ENCODE data around the gene ENTPD8. TPM values are rescaled to one million over a fixed set of nuclear protein-coding genes. Genes with fewer than 3 reads are reported as not detected.

Gene ENTPD8
- total and polyA plus RNA-seq, 2 donors (not counting 1 experiment from before 2014, with no cell fraction given) = under 0.01 TPM; not detected in 1

DNA sequence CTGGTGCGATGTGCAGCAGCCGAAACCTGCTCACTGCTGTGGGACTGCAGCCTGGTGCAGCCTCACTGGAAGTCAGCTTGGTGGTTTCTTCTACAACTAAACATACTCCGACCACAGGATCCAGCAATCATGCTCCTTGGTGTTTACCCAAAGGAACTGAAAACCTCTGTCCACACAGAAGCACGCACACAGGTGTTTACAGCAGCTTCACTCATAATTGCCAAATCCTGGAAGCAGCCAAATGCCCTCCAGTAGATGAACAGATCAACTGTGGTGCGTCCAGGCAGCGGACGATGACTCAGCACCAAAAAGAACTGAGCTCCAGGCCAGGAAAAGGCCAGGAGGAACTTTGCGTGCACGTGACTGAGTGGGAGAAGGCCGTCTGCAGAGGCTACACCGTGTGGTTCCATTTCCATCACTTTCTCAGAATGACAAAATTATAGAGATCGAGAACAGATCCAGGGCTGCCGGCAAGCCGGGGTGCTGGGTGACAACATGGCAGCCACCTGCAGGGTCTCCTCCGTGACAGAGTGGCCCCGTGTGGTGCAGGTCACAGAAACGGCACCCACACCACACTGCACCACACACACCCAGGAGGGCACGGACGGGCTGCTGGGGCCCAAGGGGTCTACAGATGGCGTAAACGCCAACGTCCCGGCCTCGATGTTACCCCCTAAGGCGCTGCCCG lies 41.1 kb upstream of the ENTPD8 start:
- H3K9ac ChIP-seq (ENCODE audit: insufficient read depth, low read length) = no peak overlapping the region
- H3K9me3 ChIP-seq (ENCODE audit: control insufficient read depth, insufficient read depth, low read depth, low read length) = no peaks in the 10 kb centered on the region
- peaks cover 2% of the 10 kb centered on the region for H3K4me1 ChIP-seq (ENCODE audit: control insufficient read depth, extremely low read depth, insufficient read depth, low read length)
- TF ChIP-seq EZH2 (IDR thresholded peaks at IDR 0.05; ENCODE audit: low read length, missing control alignments) = no peak
- TF ChIP-seq, protein P1, sequence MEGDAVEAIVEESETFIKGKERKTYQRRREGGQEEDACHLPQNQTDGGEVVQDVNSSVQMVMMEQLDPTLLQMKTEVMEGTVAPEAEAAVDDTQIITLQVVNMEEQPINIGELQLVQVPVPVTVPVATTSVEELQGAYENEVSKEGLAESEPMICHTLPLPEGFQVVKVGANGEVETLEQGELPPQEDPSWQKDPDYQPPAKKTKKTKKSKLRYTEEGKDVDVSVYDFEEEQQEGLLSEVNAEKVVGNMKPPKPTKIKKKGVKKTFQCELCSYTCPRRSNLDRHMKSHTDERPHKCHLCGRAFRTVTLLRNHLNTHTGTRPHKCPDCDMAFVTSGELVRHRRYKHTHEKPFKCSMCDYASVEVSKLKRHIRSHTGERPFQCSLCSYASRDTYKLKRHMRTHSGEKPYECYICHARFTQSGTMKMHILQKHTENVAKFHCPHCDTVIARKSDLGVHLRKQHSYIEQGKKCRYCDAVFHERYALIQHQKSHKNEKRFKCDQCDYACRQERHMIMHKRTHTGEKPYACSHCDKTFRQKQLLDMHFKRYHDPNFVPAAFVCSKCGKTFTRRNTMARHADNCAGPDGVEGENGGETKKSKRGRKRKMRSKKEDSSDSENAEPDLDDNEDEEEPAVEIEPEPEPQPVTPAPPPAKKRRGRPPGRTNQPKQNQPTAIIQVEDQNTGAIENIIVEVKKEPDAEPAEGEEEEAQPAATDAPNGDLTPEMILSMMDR (conservative IDR thresholded peaks at IDR 0.05 in 1 of 2, IDR thresholded peaks at IDR 0.05 in 1 of 2; ENCODE audit: low read depth in 1 of 2, low read length in 2 of 2) = no peak
- no peak overlapping the region for H3K27ac ChIP-seq (ENCODE audit: insufficient read depth, low read length)
- no peak overlapping the region for H3K4me3 ChIP-seq (replicated peaks in 1 of 4; ENCODE audit: control extremely low read depth in 1 of 4, insufficient read depth in 1 of 4, low read depth in 3 of 4, low read length in 4 of 4)
- peaks cover 8% of the 10 kb centered on the region for H3K27me3 ChIP-seq (ENCODE audit: control insufficient read depth, insufficient read depth, low read length)
- no peaks in the 10 kb centered on the region for H4K20me1 ChIP-seq (ENCODE audit: control insufficient read depth, extremely low read depth, insufficient read depth, low read length)
- H3K36me3 ChIP-seq (ENCODE audit: control insufficient read depth, insufficient read depth, low read length) = no peaks in the 10 kb centered on the region
- DNase-seq (ENCODE audit: low read depth in 2 of 2) = peak; percentile 74 to 83
- H2AFZ ChIP-seq (ENCODE audit: low read length) = no peak overlapping the region
- peak overlapping the region; percentile 44 for H3K4me2 ChIP-seq (ENCODE audit: extremely low read depth, insufficient read depth, low read length)
- no peaks in the 10 kb centered on the region for H3K79me2 ChIP-seq (ENCODE audit: control insufficient read depth, insufficient read depth, low read length)

DNA sequence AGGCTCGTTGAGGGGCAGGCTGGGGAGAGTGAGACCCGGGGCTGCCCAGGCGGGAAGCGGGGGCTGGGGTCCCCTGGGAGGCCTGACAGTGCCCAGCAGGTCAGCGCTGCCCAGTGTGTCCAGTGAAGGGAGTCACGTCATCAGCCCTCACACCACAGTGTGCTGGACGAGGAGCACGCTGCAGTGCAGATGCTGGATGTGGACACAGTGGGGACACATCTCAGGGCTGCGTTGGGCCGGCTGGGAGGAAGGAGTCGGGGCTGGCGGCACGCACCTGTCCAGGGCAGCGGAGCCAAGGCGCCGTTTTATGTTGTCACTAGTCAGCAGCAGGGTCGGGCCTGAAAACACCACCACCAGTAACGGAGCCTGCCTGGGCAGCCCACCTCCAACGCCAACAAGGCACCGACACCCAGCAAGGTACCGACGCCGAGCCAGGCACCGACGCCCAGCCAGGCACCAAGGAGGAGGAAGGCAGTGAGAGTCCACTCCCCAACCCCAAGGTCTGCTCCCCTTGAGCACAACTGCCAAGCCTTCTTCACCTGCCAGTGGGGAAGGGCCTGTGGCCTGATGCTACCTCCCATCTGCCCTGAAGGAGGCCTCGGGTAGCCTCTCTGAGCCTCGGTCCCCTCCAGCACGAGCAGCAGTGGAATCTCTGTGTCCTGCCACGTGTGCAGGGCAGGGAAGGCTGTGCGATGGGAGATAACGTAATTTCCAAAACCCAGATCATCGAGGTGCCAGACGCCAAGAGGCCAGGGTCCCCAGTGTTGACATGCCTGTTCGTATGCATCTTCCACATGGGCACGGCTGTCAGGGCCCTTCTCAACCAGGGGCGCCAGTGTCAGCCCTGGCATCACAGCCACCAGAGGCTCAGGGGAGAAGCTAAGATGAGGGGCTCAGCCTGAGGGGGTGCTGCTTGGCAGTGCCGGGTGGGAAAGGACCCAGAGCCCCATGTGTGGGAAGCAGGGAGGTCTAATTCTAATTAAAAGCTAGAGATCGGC lies 39.8 kb upstream of the ENTPD8 start:
- no peak overlapping the region for H3K27ac ChIP-seq (ENCODE audit: insufficient read depth, low read length)
- H3K4me3 ChIP-seq (replicated peaks in 1 of 4; ENCODE audit: control extremely low read depth in 1 of 4, insufficient read depth in 1 of 4, low read depth in 3 of 4, low read length in 4 of 4) = no peak overlapping the region
- peaks cover 4% of the 10 kb centered on the region for H3K27me3 ChIP-seq (ENCODE audit: control insufficient read depth, insufficient read depth, low read length)
- TF ChIP-seq, protein P1 (conservative IDR thresholded peaks at IDR 0.05 in 1 of 2, IDR thresholded peaks at IDR 0.05 in 1 of 2; ENCODE audit: low read depth in 1 of 2, low read length in 2 of 2) = no peak
- no peak for TF ChIP-seq EZH2 (IDR thresholded peaks at IDR 0.05; ENCODE audit: low read length, missing control alignments)
- H4K20me1 ChIP-seq (ENCODE audit: control insufficient read depth, extremely low read depth, insufficient read depth, low read length) = no peaks in the 10 kb centered on the region
- no peak overlapping the region for H3K9ac ChIP-seq (ENCODE audit: insufficient read depth, low read length)
- DNase-seq (ENCODE audit: low read depth in 2 of 2) = no peak
- H3K79me2 ChIP-seq (ENCODE audit: control insufficient read depth, insufficient read depth, low read length) = no peaks in the 10 kb centered on the region
- H3K4me1 ChIP-seq (ENCODE audit: control insufficient read depth, extremely low read depth, insufficient read depth, low read length) = peaks cover 2% of the 10 kb centered on the region
- no peak overlapping the region for H2AFZ ChIP-seq (ENCODE audit: low read length)
- no peaks in the 10 kb centered on the region for H3K9me3 ChIP-seq (ENCODE audit: control insufficient read depth, insufficient read depth, low read depth, low read length)
- no peaks in the 10 kb centered on the region for H3K36me3 ChIP-seq (ENCODE audit: control insufficient read depth, insufficient read depth, low read length)
- no peak overlapping the region for H3K4me2 ChIP-seq (ENCODE audit: extremely low read depth, insufficient read depth, low read length)

All from fibroblast of lung (primary cell).